SH-SY5Y (cell line): ENCODE results near the gene GJC1.

Experiments used
- GATA2 ChIP-seq: IDR thresholded peaks from 2 replicates; pipeline ENCODE4 v1.6.1; 2011; ENCODE audit warnings: mild to moderate bottlenecking, low read depth, low read length
- GATA3 ChIP-seq: IDR thresholded peaks from 2 replicates; pipeline ENCODE4 v1.6.1; 2011; ENCODE audit warnings: low read depth, mild to moderate bottlenecking, low read length, moderate library complexity

GRCh38 chr17:44780845-44781480 is 49.1 kb downstream of the GJC1 start:
- TF ChIP-seq GATA2 (no peak), GATA3 (no peak)
